Endothelial cell of umbilical vein (primary cell): ENCODE measurements around the gene ENPP3. TPM values are rescaled to one million over a fixed set of nuclear protein-coding genes. Genes with fewer than 3 reads are reported as not detected.
"Not testable (repeated sequence)": the region's sequence is repeated elsewhere in the genome, so short reads cannot be mapped to it uniquely, and the experiment has no call there.

ENCODE experiments used
- BruUV-seq: library from RNA; stranded (reverse); fragments of 400-500 nt; replicated peaks from 2 replicates; lab custom pipeline; 2021; lab: Mats Ljungman, UMichigan
- CTCF ChIA-PET: fragments of 300-600, 350-600 bp; sonication (Branson Sonifier 250); formaldehyde crosslinking; loops from one replicate; lab custom pipeline; 2021; ENCODE audit warnings: antibody characterized with exemption, inconsistent platforms; lab: Charles Lee
- POLR2A ChIA-PET: fragments of 300-600, 350-600 bp; sonication (Branson Sonifier 250); formaldehyde crosslinking; loops from one replicate; lab custom pipeline; 2021; ENCODE audit warnings: antibody characterized with exemption, inconsistent platforms; lab: Charles Lee
- DNase-seq: peaks from one replicate; pipeline ENCODE4 v3.0.0-alpha.2; 2011; ENCODE audit warnings: low read depth, low spot score
- FAIRE-seq: peaks from 2 replicates; lab custom pipeline; 2011; peaks lifted over from hg19 to GRCh38; lab: Jason Lieb, UNC
- H2AFZ ChIP-seq: 2 replicates; pipeline ENCODE4 v1.6.0; 2012; ENCODE audit warnings: low read depth, low read length, control low read depth, inconsistent platforms
- H3K27ac ChIP-seq: 2 replicates; pipeline ENCODE4 v1.5.1; 2011; ENCODE audit warnings: low read depth, mild to moderate bottlenecking, control low read depth, low read length, moderate library complexity; ENCODE audit not compliant: insufficient read depth
- H3K27me3 ChIP-seq, 2 experiments: 2 replicates each; pipeline versions ENCODE4 v1.6.0 to v1.6.1; 2011; ENCODE audit warnings: low read length in 2 of 2, mixed read lengths in 1 of 2; ENCODE audit not compliant: control insufficient read depth in 2 of 2, insufficient read depth in 2 of 2
- H3K36me3 ChIP-seq, 2 experiments: 2 replicates in 1 of 2; 3 replicates in 1 of 2; pipeline ENCODE4 v1.5.1; 2011; ENCODE audit warnings: low read length in 2 of 2, mild to moderate bottlenecking in 1 of 2, moderate library complexity in 1 of 2; ENCODE audit not compliant: control insufficient read depth in 2 of 2, insufficient read depth in 2 of 2; ENCODE audit errors: extremely low read depth in 1 of 2
- H3K4me1 ChIP-seq: 3 replicates; pipeline ENCODE4 v1.5.1; 2011; ENCODE audit warnings: mild to moderate bottlenecking, low read length; ENCODE audit not compliant: control insufficient read depth, insufficient read depth; ENCODE audit errors: extremely low read depth
- H3K4me2 ChIP-seq: 2 replicates; pipeline ENCODE4 v1.6.1; 2011; ENCODE audit warnings: low read length, control low read depth, mixed read lengths; ENCODE audit not compliant: insufficient read depth
- H3K4me3 ChIP-seq, 3 experiments: fragments of 200-600 bp in 1 of 3; sonication (generic), shearing (Covaris generic) in 1 of 3; replicated peaks in 1 of 3; 2 replicates each; pipeline ENCODE4 v1.5.1; 2011 to 2016; ENCODE audit warnings: control low read depth in 3 of 3, low read length in 3 of 3, mild to moderate bottlenecking in 2 of 3, inconsistent platforms in 1 of 3, low read depth in 1 of 3, moderate library complexity in 1 of 3; ENCODE audit not compliant: insufficient read depth in 1 of 3
- H3K79me2 ChIP-seq: 2 replicates; pipeline ENCODE4 v1.6.0; 2012; ENCODE audit warnings: low read length, inconsistent platforms; ENCODE audit not compliant: control insufficient read depth, insufficient read depth
- H3K9ac ChIP-seq: replicated peaks from 2 replicates; pipeline ENCODE3; 2011; ENCODE audit warnings: low read length, control low read depth; ENCODE audit not compliant: insufficient read depth; ENCODE audit errors: extremely low read depth
- H3K9me1 ChIP-seq: replicated peaks from 3 replicates; pipeline ENCODE4 v1.6.0; 2011; ENCODE audit warnings: mild to moderate bottlenecking, low read length; ENCODE audit not compliant: control insufficient read depth, insufficient read depth; ENCODE audit errors: extremely low read depth
- H3K9me3 ChIP-seq: replicated peaks from 2 replicates; pipeline ENCODE4 v1.5.1; 2012; ENCODE audit warnings: low read length, inconsistent platforms; ENCODE audit not compliant: control insufficient read depth, insufficient read depth
- H4K20me1 ChIP-seq: replicated peaks from 2 replicates; pipeline ENCODE3; 2011; ENCODE audit warnings: mild to moderate bottlenecking, low read length; ENCODE audit not compliant: control insufficient read depth, insufficient read depth; ENCODE audit errors: extremely low read depth
- CTCF ChIP-seq, 2 donors: IDR thresholded peaks; 1 replicate in 1 of 2; 2 replicates in 1 of 2; pipeline ENCODE4 v1.5.1; 2011; ENCODE audit warnings: low read length in 2 of 2, mild to moderate bottlenecking in 2 of 2, moderate library complexity in 2 of 2, control low read depth in 1 of 2, inconsistent platforms in 1 of 2, low read depth in 1 of 2; ENCODE audit not compliant: insufficient read depth in 1 of 2; ENCODE audit errors: extremely low read depth in 1 of 2
- JUN ChIP-seq: IDR thresholded peaks from 2 replicates; pipeline ENCODE4 v1.6.1; 2011; ENCODE audit warnings: borderline replicate concordance, low read depth; ENCODE audit not compliant: insufficient read length, insufficient read depth
- MAX ChIP-seq: IDR thresholded peaks from 2 replicates; pipeline ENCODE4 v1.6.1; 2011; ENCODE audit not compliant: insufficient read depth, insufficient read length
- MYC ChIP-seq: IDR thresholded peaks from one replicate; pipeline ENCODE4 v1.6.1; 2011; ENCODE audit warnings: mild to moderate bottlenecking, low read depth, low read length
- POLR2AphosphoS5 ChIP-seq: IDR thresholded peaks from 2 replicates; pipeline ENCODE4 v1.6.1; 2012; ENCODE audit warnings: low read depth, mild to moderate bottlenecking, control low read depth, low read length, moderate library complexity; ENCODE audit not compliant: insufficient read depth
- dilution Hi-C: fragments of 300-500 bp; cut with MboI; formaldehyde crosslinking; loops from one replicate; pipeline ENCODE4 v1.15.0; 2019; ENCODE audit warnings: low sequenced_read_pairs; ENCODE audit not compliant: extremely low pct_ligation_motif_present
- intact Hi-C: fragments of 100-400 bp; cut with micrococcal nuclease; formaldehyde crosslinking; loops from one replicate; pipeline ENCODE4 v1.10.0; 2022
- polyA plus RNA-seq, 4 experiments: library from polyadenylated mRNA; depleted of rRNA in 3 of 4; stranded (reverse) in 3 of 4; unstranded in 1 of 4; fragments of >200 nt; gene quantifications; 2 replicates each; pipeline versions ENCODE4 v1.2.1 to v1.2.3, GENCODE V29; 2011 to 2012; ENCODE audit warnings: missing spikeins in 1 of 4
- total RNA-seq: library from RNA; stranded (reverse); gene quantifications from 2 replicates; pipeline ENCODE4 v1.2.3, GENCODE V29; 2021

Gene ENPP3
- total and polyA plus RNA-seq, 2 donors (not counting 3 experiments of a cell fraction or from before 2014, with no cell fraction given): not detected

- Histone ChIP-seq H3K27ac (no peak overlapping the region), H3K27me3 (no peaks in the 10 kb centered on the region), H3K4me2 (no peak overlapping the region), H3K4me3 (no peak overlapping the region), H3K9me3 (no peaks in the 10 kb centered on the region), H3K36me3 (no peaks in the 10 kb centered on the region), H4K20me1 (no peaks in the 10 kb centered on the region), H3K4me1 (no peaks in the 10 kb centered on the region), H3K79me2 (no peaks in the 10 kb centered on the region), H2AFZ (no peak overlapping the region), H3K9ac (no peak overlapping the region), H3K9me1 (no peaks in the 10 kb centered on the region)
- ChIA-PET POLR2A (no interaction called here), CTCF (interaction anchor here (2.1 to 5.3 kb wide), 4 partner anchors 211 to 228 kb away, joined by 11 to 275 read pairs (median 42); no protein-coding TSS in a partner anchor)
- TF ChIP-seq POLR2AphosphoS5 (no peak), MAX (no peak), JUN (no peak), CTCF (IDR thresholded peaks at IDR 0.05; ENCODE audit: extremely low read depth in 1 of 2, insufficient read depth in 1 of 2, low read depth in 1 of 2, low read length in 2 of 2) (no peak), MYC (no peak)
- dilution Hi-C loops (no loop called here), intact Hi-C loops (no loop called here)
- DNase-seq (no peak), FAIRE-seq (no peak)
- no TSS peak for BruUV-seq
Measured at GRCh38 chr6:131696956-131697355, 59.9 kb downstream of the ENPP3 start.

- H3K79me2 ChIP-seq, H3K4me3 ChIP-seq, FAIRE-seq, H4K20me1 ChIP-seq, BruUV-seq, POLR2A ChIA-PET, H3K4me2 ChIP-seq, H3K9ac ChIP-seq, H3K27me3 ChIP-seq, intact Hi-C loops, H3K27ac ChIP-seq, DNase-seq, H3K9me1 ChIP-seq, dilution Hi-C loops, H2AFZ ChIP-seq, CTCF ChIA-PET, H3K4me1 ChIP-seq, H3K9me3 ChIP-seq, H3K36me3 ChIP-seq: not testable (repeated sequence)
Measured at GRCh38 chr6:131700851-131701250, 63.7 kb downstream of the ENPP3 start.

GRCh38 chr6:131703905-131704304 lies 66.8 kb downstream of the ENPP3 start:
- DNase-seq, FAIRE-seq, BruUV-seq, dilution Hi-C loops, intact Hi-C loops, H3K79me2 ChIP-seq, H3K36me3 ChIP-seq, H3K4me3 ChIP-seq, H3K4me2 ChIP-seq, H3K27ac ChIP-seq, H3K9ac ChIP-seq, H3K27me3 ChIP-seq, H3K4me1 ChIP-seq, H3K9me1 ChIP-seq, POLR2A ChIA-PET, H3K9me3 ChIP-seq, H2AFZ ChIP-seq, CTCF ChIA-PET, H4K20me1 ChIP-seq: not testable (repeated sequence)
